H1 (cell line): ENCODE results near the gene PTPRCAP. TPM values are rescaled to one million over a fixed set of nuclear protein-coding genes. Genes with fewer than 3 reads are reported as not detected.
A peak's percentile ranks its signal among the peaks of the same experiment; 100 is the strongest.

Experiments used
- CTCF ChIA-PET: fragments of 300-600 bp; sonication (Branson Sonifier 250); formaldehyde crosslinking; loops from one replicate; lab custom pipeline; 2021; ENCODE audit not compliant: partially characterized antibody; lab: Charles Lee
- POLR2A ChIA-PET: fragments of 300-600 bp; sonication (Branson Sonifier 250); formaldehyde crosslinking; loops from one replicate; lab custom pipeline; 2021; ENCODE audit warnings: inconsistent platforms; ENCODE audit not compliant: partially characterized antibody; lab: Charles Lee
- DNase-seq, 2 experiments: peaks; one replicate each; pipeline versions ENCODE4 v3.0.0 to v3.0.0-alpha.2; 2010 to 2022; ENCODE audit warnings: low spot score in 2 of 2, low read depth in 1 of 2, mixed read lengths in 1 of 2
- FAIRE-seq: peaks from 2 replicates; lab custom pipeline; 2011; peaks lifted over from hg19 to GRCh38; lab: Jason Lieb, UNC
- H2AFZ ChIP-seq: 2 replicates; pipeline ENCODE4 v1.8.1; 2012; ENCODE audit warnings: low read length, inconsistent platforms
- H2AK5ac ChIP-seq: 2 replicates; pipeline ENCODE4 v1.6.1; 2013; ENCODE audit warnings: low read depth, low read length
- H2BK120ac ChIP-seq: replicated peaks from 2 replicates; pipeline ENCODE3; 2013; ENCODE audit warnings: low read depth, low read length, inconsistent platforms
- H2BK12ac ChIP-seq: 2 replicates; pipeline ENCODE4 v1.6.1; 2013; ENCODE audit warnings: low read depth, low read length
- H2BK15ac ChIP-seq: 2 replicates; pipeline ENCODE4 v1.6.1; 2013; ENCODE audit warnings: low read length
- H2BK20ac ChIP-seq: 2 replicates; pipeline ENCODE4 v1.6.1; 2013; ENCODE audit warnings: low read length
- H2BK5ac ChIP-seq: 2 replicates; pipeline ENCODE4 v1.6.1; 2013; ENCODE audit warnings: low read depth, low read length
- H3K14ac ChIP-seq: 2 replicates; pipeline ENCODE4 v1.6.1; 2013; ENCODE audit warnings: inconsistent platforms; ENCODE audit not compliant: insufficient read length
- H3K18ac ChIP-seq: 2 replicates; pipeline ENCODE4 v1.6.1; 2013; ENCODE audit warnings: low read length; ENCODE audit errors: extremely low read depth
- H3K23ac ChIP-seq: 2 replicates; pipeline ENCODE4 v1.6.1; 2013; ENCODE audit warnings: inconsistent platforms; ENCODE audit not compliant: insufficient read length
- H3K23me2 ChIP-seq: 2 replicates; pipeline ENCODE4 v1.6.1; 2013; ENCODE audit warnings: low read depth, low read length
- H3K27ac ChIP-seq: 2 replicates; pipeline ENCODE4 v1.6.1; 2011; ENCODE audit warnings: low read depth, low read length, inconsistent platforms
- H3K27me3 ChIP-seq, 4 experiments: replicated peaks in 1 of 4; 1 replicate in 1 of 4; 2 replicates in 3 of 4; pipeline versions ENCODE4 v1.6.1 to v1.8.1; 2011 to 2013; ENCODE audit warnings: low read length in 3 of 4, mild to moderate bottlenecking in 3 of 4, inconsistent platforms in 2 of 4, mixed read lengths in 2 of 4, moderate library complexity in 1 of 4; ENCODE audit not compliant: control insufficient read depth in 3 of 4, insufficient read depth in 3 of 4; ENCODE audit errors: extremely low read depth in 1 of 4
- H3K36me3 ChIP-seq, 4 experiments: 2 replicates each; pipeline versions ENCODE4 v1.6.1 to v1.8.1; 2011 to 2013; ENCODE audit warnings: mild to moderate bottlenecking in 4 of 4, low read length in 3 of 4, moderate library complexity in 2 of 4, control low read depth in 1 of 4, inconsistent platforms in 1 of 4; ENCODE audit not compliant: insufficient read depth in 4 of 4, control insufficient read depth in 2 of 4
- H3K4ac ChIP-seq: replicated peaks from 2 replicates; pipeline ENCODE3; 2013; ENCODE audit warnings: low read length, low read depth, mixed read lengths, inconsistent platforms; ENCODE audit not compliant: insufficient read length
- H3K4me1 ChIP-seq, 4 experiments: replicated peaks in 1 of 4; 1 replicate in 1 of 4; 2 replicates in 3 of 4; pipeline versions ENCODE4 v1.6.1 to v1.8.1; 2011 to 2013; ENCODE audit warnings: low read length in 3 of 4, inconsistent platforms in 2 of 4, mixed read lengths in 1 of 4; ENCODE audit not compliant: insufficient read depth in 4 of 4, control insufficient read depth in 3 of 4
- H3K4me2 ChIP-seq, 2 experiments: 2 replicates each; pipeline versions ENCODE4 v1.6.1 to v1.8.1; 2011 to 2013; ENCODE audit warnings: low read depth in 2 of 2, low read length in 2 of 2, control low read depth in 1 of 2, inconsistent platforms in 1 of 2, mild to moderate bottlenecking in 1 of 2; ENCODE audit not compliant: insufficient read depth in 1 of 2
- H3K4me3 ChIP-seq, 4 experiments: fragments of 200-600, 300-600 bp in 1 of 4; sonication (generic), shearing (Covaris generic), sonication (Bioruptor Twin) in 1 of 4; 2 replicates each; pipeline versions ENCODE4 v1.5.1 to v1.8.1; 2011 to 2016; ENCODE audit warnings: low read length in 4 of 4, low read depth in 3 of 4, control low read depth in 2 of 4, inconsistent platforms in 2 of 4, mild to moderate bottlenecking in 2 of 4, mixed read lengths in 1 of 4, moderate library complexity in 1 of 4; ENCODE audit not compliant: insufficient read depth in 2 of 4; ENCODE audit errors: extremely low read depth in 1 of 4
- H3K56ac ChIP-seq: replicated peaks from 2 replicates; pipeline ENCODE3; 2013; ENCODE audit warnings: low read depth, mild to moderate bottlenecking, mixed read lengths, low read length, inconsistent platforms; ENCODE audit not compliant: insufficient read length
- H3K79me1 ChIP-seq: 2 replicates; pipeline ENCODE4 v1.6.1; 2013; ENCODE audit warnings: low read depth, low read length, control low read depth
- H3K79me2 ChIP-seq, 2 experiments: 2 replicates each; pipeline versions ENCODE4 v1.6.1 to v1.8.1; 2012 to 2013; ENCODE audit warnings: low read length in 2 of 2, mild to moderate bottlenecking in 2 of 2, inconsistent platforms in 1 of 2; ENCODE audit not compliant: insufficient read depth in 2 of 2, control insufficient read depth in 1 of 2
- H3K9ac ChIP-seq, 4 experiments: replicated peaks in 1 of 4; 1 replicate in 1 of 4; 2 replicates in 3 of 4; pipeline versions ENCODE4 v1.6.1 to v1.8.1; 2011 to 2013; ENCODE audit warnings: low read depth in 3 of 4, low read length in 3 of 4, control low read depth in 2 of 4, mild to moderate bottlenecking in 2 of 4, moderate library complexity in 2 of 4, inconsistent platforms in 1 of 4; ENCODE audit errors: extremely low read depth in 1 of 4
- H3K9me3 ChIP-seq, 2 experiments: 2 replicates each; pipeline versions ENCODE4 v1.6.1 to v1.8.1; 2012 to 2013; ENCODE audit warnings: mild to moderate bottlenecking in 2 of 2, moderate library complexity in 2 of 2, control low read depth in 1 of 2, inconsistent platforms in 1 of 2, low read depth in 1 of 2, low read length in 1 of 2, mixed read lengths in 1 of 2; ENCODE audit not compliant: insufficient read depth in 2 of 2
- H4K20me1 ChIP-seq, 2 experiments: replicated peaks in 1 of 2; 2 replicates each; pipeline versions ENCODE3 to v1.8.1; 2011 to 2013; ENCODE audit warnings: inconsistent platforms in 2 of 2, low read length in 2 of 2, mild to moderate bottlenecking in 1 of 2; ENCODE audit not compliant: insufficient read depth in 2 of 2, control insufficient read depth in 1 of 2
- H4K5ac ChIP-seq: 2 replicates; pipeline ENCODE4 v1.6.1; 2013; ENCODE audit warnings: low read length, low read depth, mixed read lengths, inconsistent platforms; ENCODE audit not compliant: insufficient read length
- H4K8ac ChIP-seq: 2 replicates; pipeline ENCODE4 v1.8.0; 2013; ENCODE audit warnings: mild to moderate bottlenecking, moderate library complexity, low read length, inconsistent platforms; ENCODE audit not compliant: insufficient read depth; ENCODE audit errors: extremely low read depth
- H4K91ac ChIP-seq: replicated peaks from 2 replicates; pipeline ENCODE3; 2013; ENCODE audit warnings: low read length, mixed read lengths, inconsistent platforms; ENCODE audit not compliant: insufficient read length
- CBX5 ChIP-seq: fragments of 300-800, 300-1000 bp; sonication (generic); IDR thresholded peaks from 2 replicates; pipeline ENCODE4 v1.7.1; 2016; ENCODE audit warnings: antibody characterized with exemption, low read length, low read depth
- EP300 ChIP-seq, 2 experiments: IDR thresholded peaks; 1 replicate in 1 of 2; 2 replicates in 1 of 2; pipeline ENCODE4 v1.6.1; 2011 to 2012; ENCODE audit warnings: low read depth in 2 of 2, low read length in 2 of 2, mild to moderate bottlenecking in 2 of 2, borderline replicate concordance in 1 of 2, inconsistent platforms in 1 of 2, moderate library complexity in 1 of 2
- EZH2 ChIP-seq: fragments of 200-600 bp; sonication (generic); IDR thresholded peaks from 2 replicates; pipeline ENCODE4 v1.7.1; 2012; ENCODE audit warnings: low read depth, mild to moderate bottlenecking, moderate library complexity, low read length, inconsistent platforms; ENCODE audit not compliant: severe bottlenecking
- GABPA ChIP-seq: IDR thresholded peaks from 2 replicates; pipeline ENCODE4 v1.6.1; 2011; ENCODE audit warnings: mild to moderate bottlenecking, low read length, moderate library complexity, borderline replicate concordance; ENCODE audit not compliant: insufficient read depth
- WGBS, 2 experiments: shearing (Covaris generic) in 1 of 2; methylation state at CpG; one replicate each; pipeline versions ENCODE4 v1.1.6 to v1.1.7; 2013 to 2015; ENCODE audit warnings: low lambda C conversion rate in 2 of 2, mixed read lengths in 2 of 2, inconsistent platforms in 1 of 2, low coverage in 1 of 2, missing lambda C conversion rate in 1 of 2; ENCODE audit not compliant: insufficient replicate concordance in 2 of 2, insufficient coverage in 1 of 2, insufficient read length in 1 of 2; ENCODE audit errors: extremely low coverage in 1 of 2, missing lambda C conversion rate in 1 of 2; 5-methylcytosine and 5-hydroxymethylcytosine counted together
- polyA plus RNA-seq, 7 experiments: library from polyadenylated mRNA; depleted of rRNA in 3 of 7; stranded (reverse) in 5 of 7; unstranded in 2 of 7; fragments of >200 nt in 5 of 7; fragments of 200-250 nt in 2 of 7; gene quantifications; 1 replicate in 5 of 7; 2 replicates in 1 of 7; 4 replicates in 1 of 7; pipeline versions ENCODE4 v1.2.1 to v1.2.3, GENCODE V29; 2011 to 2013; ENCODE audit warnings: missing spikeins in 2 of 7, mixed read lengths in 2 of 7
- total RNA-seq: library from RNA; stranded (reverse); fragmentation: NEBNext Ultra II Directional; extraction: Animal tissue kit (Norgen Biotek cat#: 25700); gene quantifications from 2 replicates; pipeline ENCODE4 v1.2.1, GENCODE V29; 2021

Gene PTPRCAP
- total and polyA plus RNA-seq, 2 of the 8 experiments (the other 6 are each of a cell fraction or from before 2014, with no cell fraction given) = 0.78 to 6.7 TPM

DNA sequence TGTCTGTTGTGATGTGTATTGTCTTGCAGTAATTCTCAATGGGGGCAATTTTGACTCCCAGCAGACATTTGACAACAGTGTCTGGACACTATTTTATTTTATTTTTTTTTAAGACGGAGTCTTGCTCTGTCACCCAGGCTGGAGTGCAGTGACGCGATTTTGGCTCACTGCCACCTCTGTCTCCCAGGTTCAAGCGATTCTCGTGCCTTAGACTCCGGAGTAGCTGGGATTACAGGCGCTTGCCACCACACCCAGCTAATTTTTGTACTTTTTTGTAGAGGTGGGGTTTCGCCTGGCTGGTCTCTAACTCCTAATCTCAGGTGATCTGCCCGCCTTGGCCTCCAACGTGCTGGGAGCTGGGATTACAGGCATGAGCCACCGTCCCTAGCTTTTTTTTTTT lies 7.8 kb downstream of the PTPRCAP start:
- H3K27ac ChIP-seq = no peak overlapping the region
- no peak overlapping the region for H4K91ac ChIP-seq
- H3K18ac ChIP-seq = no peak overlapping the region
- H2AFZ ChIP-seq = no peak overlapping the region
- peaks cover 3 to 13% (median 8%) of the 10 kb centered on the region in 4 experiments; a peak in 7 of 8 replicates for H3K36me3 ChIP-seq
- no peak overlapping the region for H2BK20ac ChIP-seq
- peaks cover 0 to 9% of the 10 kb centered on the region in 2 experiments; a peak in 2 of 4 replicates for H3K79me2 ChIP-seq
- no peak overlapping the region for H2AK5ac ChIP-seq
- no peak overlapping the region for H2BK15ac ChIP-seq
- H3K4me2 ChIP-seq = peak overlapping the region in 1 of 2 experiments; percentile 60; a peak in 1 of 4 replicates
- H3K23me2 ChIP-seq = peaks cover 10% of the 10 kb centered on the region
- FAIRE-seq = no peak
- peaks cover 0 to 12% (median 4%) of the 10 kb centered on the region in 4 experiments; a peak in 6 of 7 replicates for H3K4me1 ChIP-seq
- no peaks in the 10 kb centered on the region for H3K27me3 ChIP-seq
- H3K23ac ChIP-seq = no peak overlapping the region
- H3K9me3 ChIP-seq = no peaks in the 10 kb centered on the region
- H3K56ac ChIP-seq = no peak overlapping the region
- H2BK5ac ChIP-seq = no peak overlapping the region
- H4K8ac ChIP-seq = 0 out of 2 replicates have a peak overlapping the region, but pooled peaks have one; percentile 21
- no peak overlapping the region for H3K9ac ChIP-seq
- no peak overlapping the region for H3K4ac ChIP-seq
- 93% methylated on average over 11 of the region's 11 CpGs; no CpG with 5 or more reads in 1 of the 2 experiments for WGBS, 2 experiments
- no peak for DNase-seq
- ChIA-PET POLR2A (interaction anchor here (0.7 to 12.5 kb wide), 6 partner anchors 8 to 34 kb away, joined by 3 to 104 read pairs (median 6); partner anchors contain the start of genes CABP4, CARNS1 and PTPRCAP), CTCF (interaction anchor here (3.8 kb wide), 1 partner anchor 29 kb away, joined by 10 read pairs; the partner anchor contains the start of gene PPP1CA)
- H4K5ac ChIP-seq = no peak overlapping the region
- H3K4me3 ChIP-seq = no peak overlapping the region
- H3K14ac ChIP-seq = no peak overlapping the region
- H2BK12ac ChIP-seq = no peak overlapping the region
- peaks cover 5% of the 10 kb centered on the region for H3K79me1 ChIP-seq
- H4K20me1 ChIP-seq = peaks cover 0 to 6% of the 10 kb centered on the region in 2 experiments
- H2BK120ac ChIP-seq = no peak overlapping the region
- TF ChIP-seq EZH2 = no peak
- no peak for TF ChIP-seq GABPA
- no peak for TF ChIP-seq EP300 (IDR thresholded peaks at IDR 0.05; ENCODE audit: borderline replicate concordance in 1 of 2, low read depth in 2 of 2, low read length in 2 of 2)
- no peak for TF ChIP-seq CBX5
